ENCODE measurements around the gene PTH2. TPM values are rescaled to one million over a fixed set of nuclear protein-coding genes. Genes with fewer than 3 reads are reported as not detected.

PTH2 gene
- total and polyA plus RNA-seq, 7 donors, result not detected

- H3K36me3 ChIP-seq (ENCODE audit: insufficient read depth in 1 of 2, low read depth in 1 of 2), result no peaks in the 10 kb centered on the region
- peaks cover 0 to 86% (median 45%) of the 10 kb centered on the region in 3 donors for H3K27me3 ChIP-seq (ENCODE audit: insufficient read depth in 3 of 3, low read length in 2 of 3)
- intact Hi-C loops (cut with DNase I), result no loop called here
- TF ChIP-seq, protein P1, sequence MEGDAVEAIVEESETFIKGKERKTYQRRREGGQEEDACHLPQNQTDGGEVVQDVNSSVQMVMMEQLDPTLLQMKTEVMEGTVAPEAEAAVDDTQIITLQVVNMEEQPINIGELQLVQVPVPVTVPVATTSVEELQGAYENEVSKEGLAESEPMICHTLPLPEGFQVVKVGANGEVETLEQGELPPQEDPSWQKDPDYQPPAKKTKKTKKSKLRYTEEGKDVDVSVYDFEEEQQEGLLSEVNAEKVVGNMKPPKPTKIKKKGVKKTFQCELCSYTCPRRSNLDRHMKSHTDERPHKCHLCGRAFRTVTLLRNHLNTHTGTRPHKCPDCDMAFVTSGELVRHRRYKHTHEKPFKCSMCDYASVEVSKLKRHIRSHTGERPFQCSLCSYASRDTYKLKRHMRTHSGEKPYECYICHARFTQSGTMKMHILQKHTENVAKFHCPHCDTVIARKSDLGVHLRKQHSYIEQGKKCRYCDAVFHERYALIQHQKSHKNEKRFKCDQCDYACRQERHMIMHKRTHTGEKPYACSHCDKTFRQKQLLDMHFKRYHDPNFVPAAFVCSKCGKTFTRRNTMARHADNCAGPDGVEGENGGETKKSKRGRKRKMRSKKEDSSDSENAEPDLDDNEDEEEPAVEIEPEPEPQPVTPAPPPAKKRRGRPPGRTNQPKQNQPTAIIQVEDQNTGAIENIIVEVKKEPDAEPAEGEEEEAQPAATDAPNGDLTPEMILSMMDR (IDR thresholded peaks at IDR 0.05), result no peak
- no peak for DNase-seq
- 11 to 15% (median 11%) methylated on average over 6 of the region's 6 CpGs for WGBS, 3 donors
- ATAC-seq, result no peak
- H3K4me3 ChIP-seq, result no peak overlapping the region
- H3K9me3 ChIP-seq, result no peaks in the 10 kb centered on the region
- H3K27ac ChIP-seq, result no peak overlapping the region
- H3K4me1 ChIP-seq, result no peaks in the 10 kb centered on the region
These were observed 15.0 kb upstream of the PTH2 start for GRCh38 chr19:49438261-49438660.

- Histone ChIP-seq H3K9me3 (no peaks in the 10 kb centered on the region), H3K4me3 (no peak overlapping the region), H3K36me3 (ENCODE audit: insufficient read depth in 1 of 2, low read depth in 1 of 2) (no peaks in the 10 kb centered on the region), H3K4me1 (no peaks in the 10 kb centered on the region), H3K27ac (no peak overlapping the region), H3K27me3 (ENCODE audit: insufficient read depth in 3 of 3, low read length in 2 of 3) (peaks cover 0 to 95% (median 53%) of the 10 kb centered on the region in 3 donors)
- ATAC-seq (no peak), DNase-seq (no peak)
- intact Hi-C loops (cut with DNase I), result no loop called here
- TF ChIP-seq, protein P1 (IDR thresholded peaks at IDR 0.05), result no peak
- 9 to 12% (median 10%) methylated on average over 8 of the region's 8 CpGs for WGBS, 3 donors
These were observed 14.0 kb upstream of the PTH2 start for GRCh38 chr19:49437231-49437630.

DNA sequence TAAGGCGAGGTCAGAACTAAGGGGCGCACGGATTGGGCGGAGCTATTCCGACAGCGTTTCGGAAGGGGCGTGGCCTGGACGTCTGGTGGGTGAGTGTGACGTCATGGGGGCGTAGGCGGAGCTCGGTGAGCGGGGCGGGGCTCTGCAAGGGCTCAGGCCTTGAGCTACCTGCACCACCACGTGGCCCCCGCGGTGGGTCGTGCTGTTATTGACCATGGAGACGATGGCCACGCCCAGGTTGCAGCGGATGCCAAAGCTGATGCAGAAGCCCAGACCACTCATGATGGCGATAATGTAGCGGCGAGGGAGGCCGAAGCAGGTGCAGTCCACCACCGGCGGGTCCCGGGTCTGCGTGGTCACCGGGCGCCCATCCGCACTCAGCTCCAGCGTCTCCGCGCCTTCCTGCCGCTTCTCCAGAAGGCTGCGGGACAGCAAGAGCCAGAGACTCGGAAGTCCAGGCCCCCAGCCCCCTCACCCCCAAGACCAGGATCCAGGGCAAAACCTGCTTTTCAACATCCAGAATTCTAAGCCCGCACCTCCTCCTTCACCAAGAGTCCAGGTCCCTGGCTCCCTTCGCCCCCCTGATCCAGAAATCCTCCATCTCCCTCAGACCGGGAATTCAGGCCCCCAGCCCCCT lies 13.3 kb upstream of the PTH2 start:
- Histone ChIP-seq H3K27ac (no peak overlapping the region), H3K9me3 (no peaks in the 10 kb centered on the region), H3K4me1 (no peaks in the 10 kb centered on the region), H3K27me3 (ENCODE audit: insufficient read depth in 3 of 3, low read length in 2 of 3) (peaks cover 0 to 95% (median 53%) of the 10 kb centered on the region in 3 donors), H3K36me3 (ENCODE audit: insufficient read depth in 1 of 2, low read depth in 1 of 2) (no peaks in the 10 kb centered on the region), H3K4me3 (no peak overlapping the region)
- intact Hi-C loops (cut with DNase I), result no loop called here
- TF ChIP-seq, protein P1 (IDR thresholded peaks at IDR 0.05), result no peak
- ATAC-seq (no peak), DNase-seq (no peak)
- WGBS, 3 donors, result 12 to 13% (median 12%) methylated on average over 32 to 42 of the region's 42 CpGs

- H3K27ac ChIP-seq, result no peak overlapping the region
- no peak overlapping the region for H3K4me3 ChIP-seq
- H3K27me3 ChIP-seq (ENCODE audit: insufficient read depth in 3 of 3, low read length in 2 of 3), result peaks cover 0 to 96% (median 55%) of the 10 kb centered on the region in 3 donors
- H3K36me3 ChIP-seq (ENCODE audit: insufficient read depth in 1 of 2, low read depth in 1 of 2), result no peaks in the 10 kb centered on the region
- H3K4me1 ChIP-seq, result no peaks in the 10 kb centered on the region
- intact Hi-C loops (cut with DNase I), result no loop called here
- TF ChIP-seq, protein P1 (IDR thresholded peaks at IDR 0.05), result no peak
- 79 to 82% (median 80%) methylated on average over 10 of the region's 10 CpGs for WGBS, 3 donors
- no peak for DNase-seq
- no peaks in the 10 kb centered on the region for H3K9me3 ChIP-seq
- ATAC-seq, result no peak
These were observed 12.4 kb upstream of the PTH2 start for GRCh38 chr19:49435670-49436069.

All from psoas muscle (tissue), 8 donors.